NCI-H1694 (cell line): Measurements from ENCODE around the gene KRTAP20-1.

Experiments
- DNase-seq: peaks from one replicate; lab custom pipeline; 2025; lab: John Stamatoyannopoulos, UW

The KRTAP20-1 gene

GRCh38 chr21:30646904-30647414, 30.7 kb downstream of the KRTAP20-1 start:
- no peak for DNase-seq

- no peak for DNase-seq
These were observed 36.7 kb downstream of the KRTAP20-1 start for GRCh38 chr21:30652891-30653290.
